BE2C (cell line): ENCODE measurements around the gene MAN1C1.

ENCODE experiments used
- DNase-seq: peaks from one replicate; pipeline ENCODE4 v3.0.0-alpha.2; 2020
- H3K27me3 ChIP-seq: fragments of 250-450 bp; sonication (Bioruptor Pico); 2 replicates; pipeline ENCODE4 v1.5.1; 2020; ENCODE audit warnings: mild to moderate bottlenecking
- H3K36me3 ChIP-seq: fragments of 250-450 bp; sonication (Bioruptor Pico); 2 replicates; pipeline ENCODE4 v1.5.1; 2020; ENCODE audit warnings: mild to moderate bottlenecking
- H3K4me1 ChIP-seq: fragments of 250-450 bp; sonication (Bioruptor Pico); 2 replicates; pipeline ENCODE4 v1.5.1; 2020
- H3K4me3 ChIP-seq: 2 replicates; pipeline ENCODE4 v1.5.1; 2011; ENCODE audit warnings: low read depth, low read length
- H3K9me3 ChIP-seq: fragments of 250-450 bp; sonication (Bioruptor Pico); 2 replicates; pipeline ENCODE4 v1.5.1; 2020
- TF ChIP-seq, protein P1 (sequence below): IDR thresholded peaks from 2 replicates; pipeline ENCODE4 v1.5.1; 2012; ENCODE audit warnings: mild to moderate bottlenecking, low read depth, low read length

Gene MAN1C1

DNA sequence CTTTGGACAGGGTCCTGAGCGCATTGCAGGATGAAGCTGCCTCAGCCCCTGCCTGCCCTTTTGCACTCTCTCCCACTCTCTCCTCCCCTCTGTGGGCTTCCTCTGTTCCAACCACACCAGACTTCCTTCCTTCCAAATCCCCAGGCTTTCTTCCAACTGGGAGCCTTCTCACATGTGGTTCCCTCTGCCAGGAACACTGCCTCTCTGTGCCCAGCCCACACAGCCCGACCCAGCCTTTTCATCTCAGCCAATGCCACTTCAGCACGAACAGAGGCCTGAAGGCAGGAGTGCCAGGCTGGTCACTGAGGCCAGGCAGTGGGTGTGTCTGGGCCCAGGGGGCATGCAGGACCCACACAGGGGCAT, 189.3 kb downstream of the MAN1C1 start:
- Histone ChIP-seq H3K4me3 (no peak overlapping the region), H3K27me3 (no peaks in the 10 kb centered on the region), H3K9me3 (no peaks in the 10 kb centered on the region), H3K4me1 (no peaks in the 10 kb centered on the region), H3K36me3 (no peaks in the 10 kb centered on the region)
- TF ChIP-seq, protein P1, sequence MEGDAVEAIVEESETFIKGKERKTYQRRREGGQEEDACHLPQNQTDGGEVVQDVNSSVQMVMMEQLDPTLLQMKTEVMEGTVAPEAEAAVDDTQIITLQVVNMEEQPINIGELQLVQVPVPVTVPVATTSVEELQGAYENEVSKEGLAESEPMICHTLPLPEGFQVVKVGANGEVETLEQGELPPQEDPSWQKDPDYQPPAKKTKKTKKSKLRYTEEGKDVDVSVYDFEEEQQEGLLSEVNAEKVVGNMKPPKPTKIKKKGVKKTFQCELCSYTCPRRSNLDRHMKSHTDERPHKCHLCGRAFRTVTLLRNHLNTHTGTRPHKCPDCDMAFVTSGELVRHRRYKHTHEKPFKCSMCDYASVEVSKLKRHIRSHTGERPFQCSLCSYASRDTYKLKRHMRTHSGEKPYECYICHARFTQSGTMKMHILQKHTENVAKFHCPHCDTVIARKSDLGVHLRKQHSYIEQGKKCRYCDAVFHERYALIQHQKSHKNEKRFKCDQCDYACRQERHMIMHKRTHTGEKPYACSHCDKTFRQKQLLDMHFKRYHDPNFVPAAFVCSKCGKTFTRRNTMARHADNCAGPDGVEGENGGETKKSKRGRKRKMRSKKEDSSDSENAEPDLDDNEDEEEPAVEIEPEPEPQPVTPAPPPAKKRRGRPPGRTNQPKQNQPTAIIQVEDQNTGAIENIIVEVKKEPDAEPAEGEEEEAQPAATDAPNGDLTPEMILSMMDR: no peak
- DNase-seq: no peak

- no peaks in the 10 kb centered on the region for H3K36me3 ChIP-seq
- TF ChIP-seq, protein P1: no peak
- H3K27me3 ChIP-seq: no peaks in the 10 kb centered on the region
- H3K4me1 ChIP-seq: no peaks in the 10 kb centered on the region
- DNase-seq: no peak
- H3K9me3 ChIP-seq: no peaks in the 10 kb centered on the region
- H3K4me3 ChIP-seq: no peak overlapping the region
Observed at GRCh38 chr1:25806418-25806817, 189.8 kb downstream of the MAN1C1 start.

DNA sequence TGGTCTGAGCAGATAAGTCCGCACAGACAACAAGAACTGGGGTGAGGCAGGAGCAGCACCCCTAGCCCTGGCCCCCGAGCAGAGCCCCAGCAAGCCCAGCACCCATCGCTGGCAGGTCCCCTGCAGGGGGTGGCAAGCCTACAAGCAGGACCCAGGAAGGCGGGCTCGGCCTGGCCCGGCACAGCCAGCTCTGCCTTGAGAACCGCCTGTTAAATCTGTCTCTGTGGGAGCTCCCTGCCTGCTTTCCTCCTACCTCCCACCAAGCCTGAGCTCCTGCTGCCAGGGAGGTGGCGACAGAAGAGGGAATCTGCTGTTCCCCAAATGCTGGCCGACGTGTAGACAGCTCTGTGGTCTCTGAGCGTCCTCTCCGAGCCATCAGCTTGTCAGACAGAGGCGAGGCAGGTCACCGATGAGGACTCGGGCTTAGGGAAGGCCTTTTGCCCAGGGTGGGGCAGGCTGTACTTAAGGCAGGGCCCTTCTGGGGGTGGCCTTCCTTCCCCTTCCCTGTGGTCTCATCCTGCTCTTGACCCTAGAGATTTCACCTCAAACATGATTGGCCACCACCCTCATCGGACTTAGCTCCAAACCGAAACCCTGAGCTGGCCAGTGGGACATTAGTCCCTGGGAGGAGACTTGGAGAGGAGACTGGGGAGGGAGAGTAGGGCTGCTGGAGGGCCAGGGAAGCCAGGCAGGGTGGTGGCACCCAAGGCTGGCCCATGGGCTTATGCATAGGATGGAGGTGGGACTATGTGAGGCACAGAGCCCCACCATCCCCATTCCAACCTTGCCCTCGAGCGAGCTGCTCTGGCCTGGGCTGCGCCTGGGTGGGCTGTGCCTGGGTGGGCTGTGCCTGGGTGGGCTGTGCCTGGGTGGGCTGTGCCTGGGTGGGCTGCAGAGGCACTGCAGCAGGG, 191.1 kb downstream of the MAN1C1 start:
- no peak for DNase-seq
- TF ChIP-seq, protein P1: no peak
- Histone ChIP-seq H3K27me3 (no peaks in the 10 kb centered on the region), H3K4me3 (no peak overlapping the region), H3K9me3 (no peaks in the 10 kb centered on the region), H3K4me1 (no peaks in the 10 kb centered on the region), H3K36me3 (no peaks in the 10 kb centered on the region)

GRCh38 chr1:25808481-25809244, 192.1 kb downstream of the MAN1C1 start:
- H3K4me3 ChIP-seq: no peak overlapping the region
- no peak for DNase-seq
- no peaks in the 10 kb centered on the region for H3K4me1 ChIP-seq
- no peaks in the 10 kb centered on the region for H3K36me3 ChIP-seq
- H3K9me3 ChIP-seq: no peaks in the 10 kb centered on the region
- H3K27me3 ChIP-seq: no peaks in the 10 kb centered on the region
- TF ChIP-seq, protein P1: no peak

- Histone ChIP-seq H3K36me3 (no peaks in the 10 kb centered on the region), H3K9me3 (no peaks in the 10 kb centered on the region), H3K27me3 (no peaks in the 10 kb centered on the region), H3K4me1 (no peaks in the 10 kb centered on the region), H3K4me3 (no peak overlapping the region)
- TF ChIP-seq, protein P1: no peak
- no peak for DNase-seq
Observed at GRCh38 chr1:25809283-25809926, 192.8 kb downstream of the MAN1C1 start.
